Measurements from ENCODE around the gene BBOF1. TPM values are rescaled to one million over a fixed set of nuclear protein-coding genes. Genes with fewer than 3 reads are reported as not detected.
"Not testable (repeated sequence)": the region's sequence is repeated elsewhere in the genome, so short reads cannot be mapped to it uniquely, and the experiment has no call there.

The BBOF1 gene
- total RNA-seq, 2 donors from 2014 or later: 3.3 to 5.7 TPM

DNA sequence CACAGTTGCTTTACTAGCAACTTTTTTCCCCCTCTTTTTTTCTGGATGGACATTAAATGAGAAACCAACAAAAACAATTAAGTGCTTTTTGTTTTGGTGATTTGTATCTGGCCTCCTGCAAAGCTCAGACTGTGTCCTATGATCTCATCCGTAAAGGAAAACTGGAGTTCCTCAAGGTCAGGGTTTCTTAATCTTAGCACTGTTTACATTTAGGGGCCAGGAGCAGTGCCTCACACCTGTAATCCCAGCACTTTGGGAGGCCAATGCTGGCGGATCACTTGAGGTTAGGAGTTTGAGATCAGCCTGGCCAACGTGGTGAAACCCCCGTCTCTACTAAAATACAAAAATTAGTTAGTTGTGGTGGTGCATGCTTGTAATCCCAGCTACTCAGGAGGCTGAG lies 28.1 kb upstream of the BBOF1 start:
- no peak for DNase-seq (ENCODE audit: low spot score)
- TF ChIP-seq, protein P1, sequence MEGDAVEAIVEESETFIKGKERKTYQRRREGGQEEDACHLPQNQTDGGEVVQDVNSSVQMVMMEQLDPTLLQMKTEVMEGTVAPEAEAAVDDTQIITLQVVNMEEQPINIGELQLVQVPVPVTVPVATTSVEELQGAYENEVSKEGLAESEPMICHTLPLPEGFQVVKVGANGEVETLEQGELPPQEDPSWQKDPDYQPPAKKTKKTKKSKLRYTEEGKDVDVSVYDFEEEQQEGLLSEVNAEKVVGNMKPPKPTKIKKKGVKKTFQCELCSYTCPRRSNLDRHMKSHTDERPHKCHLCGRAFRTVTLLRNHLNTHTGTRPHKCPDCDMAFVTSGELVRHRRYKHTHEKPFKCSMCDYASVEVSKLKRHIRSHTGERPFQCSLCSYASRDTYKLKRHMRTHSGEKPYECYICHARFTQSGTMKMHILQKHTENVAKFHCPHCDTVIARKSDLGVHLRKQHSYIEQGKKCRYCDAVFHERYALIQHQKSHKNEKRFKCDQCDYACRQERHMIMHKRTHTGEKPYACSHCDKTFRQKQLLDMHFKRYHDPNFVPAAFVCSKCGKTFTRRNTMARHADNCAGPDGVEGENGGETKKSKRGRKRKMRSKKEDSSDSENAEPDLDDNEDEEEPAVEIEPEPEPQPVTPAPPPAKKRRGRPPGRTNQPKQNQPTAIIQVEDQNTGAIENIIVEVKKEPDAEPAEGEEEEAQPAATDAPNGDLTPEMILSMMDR (IDR thresholded peaks at IDR 0.05): no peak
- Histone ChIP-seq H3K4me1 (no peaks in the 10 kb centered on the region), H3K27me3 (no peaks in the 10 kb centered on the region), H3K36me3 (no peaks in the 10 kb centered on the region), H3K9me3 (no peaks in the 10 kb centered on the region), H3K4me3 (no peak overlapping the region), H3K27ac (no peak overlapping the region)

DNA sequence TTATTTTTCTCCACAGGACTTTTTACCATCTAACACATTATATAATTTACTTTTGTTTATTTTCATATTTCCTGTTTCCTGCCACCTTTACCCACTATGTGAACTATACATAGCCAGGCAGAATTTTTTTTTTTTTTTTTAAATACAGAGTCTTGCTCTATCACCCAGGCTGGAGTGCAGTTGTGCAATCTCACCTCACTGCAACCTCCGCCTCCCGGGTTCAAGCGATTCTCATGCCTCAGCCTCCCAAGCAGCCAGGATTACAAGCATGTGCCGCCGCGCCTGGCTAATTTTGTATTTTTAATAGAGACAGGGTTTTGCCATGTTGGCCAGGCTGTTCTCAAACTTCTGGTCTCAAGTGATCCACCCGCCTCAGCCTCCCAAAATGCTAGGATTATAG lies 24.2 kb upstream of the BBOF1 start:
- not testable (repeated sequence) for DNase-seq (ENCODE audit: low spot score); H3K27me3 ChIP-seq; H3K9me3 ChIP-seq; H3K4me1 ChIP-seq; H3K4me3 ChIP-seq; H3K27ac ChIP-seq; H3K36me3 ChIP-seq

DNA sequence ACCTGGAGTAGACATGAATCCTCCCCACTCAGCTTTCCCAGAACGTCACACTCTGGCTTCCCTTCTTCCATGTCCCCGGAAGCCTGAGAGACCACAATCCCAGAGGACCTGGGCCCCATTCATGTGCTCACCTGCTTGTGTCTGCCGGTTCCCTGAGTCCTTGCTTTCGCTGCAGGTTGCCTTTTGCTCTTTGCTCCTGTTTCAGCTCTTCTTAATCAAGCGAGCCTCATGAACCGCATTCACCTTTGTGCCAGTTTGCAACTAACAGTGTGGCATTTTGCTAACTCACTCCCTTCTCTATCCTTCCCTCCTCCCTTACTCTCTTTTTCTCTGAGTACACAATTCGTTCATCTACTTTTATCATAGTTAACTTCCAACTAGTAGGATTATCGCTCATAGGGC lies 23.2 kb upstream of the BBOF1 start:
- H3K36me3 ChIP-seq: no peaks in the 10 kb centered on the region
- H3K9me3 ChIP-seq: no peaks in the 10 kb centered on the region
- no peaks in the 10 kb centered on the region for H3K4me1 ChIP-seq
- no peak for DNase-seq (ENCODE audit: low spot score)
- no peaks in the 10 kb centered on the region for H3K27me3 ChIP-seq
- H3K27ac ChIP-seq: no peak overlapping the region
- no peak overlapping the region for H3K4me3 ChIP-seq
- TF ChIP-seq, protein P1 (IDR thresholded peaks at IDR 0.05): no peak

DNA sequence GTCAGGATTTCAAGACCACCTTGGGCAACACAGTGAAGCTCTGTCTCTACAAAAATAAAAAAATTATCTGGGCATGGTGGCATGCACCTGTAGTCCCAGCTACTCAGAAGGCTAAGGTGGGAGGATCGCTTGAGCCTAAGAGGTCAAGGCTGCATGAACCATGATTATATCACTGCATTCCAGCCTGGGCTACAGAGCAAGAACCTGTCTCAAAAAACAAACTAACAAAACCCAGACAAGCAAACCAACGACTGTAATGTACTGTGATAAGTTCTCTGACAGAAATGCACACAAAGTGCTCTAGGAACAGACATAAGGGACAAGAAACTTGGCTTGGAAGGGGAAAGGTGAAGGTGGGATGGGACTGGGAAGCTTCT lies 22.4 kb upstream of the BBOF1 start:
- no peaks in the 10 kb centered on the region for H3K4me1 ChIP-seq
- no peak overlapping the region for H3K4me3 ChIP-seq
- no peak for DNase-seq (ENCODE audit: low spot score)
- TF ChIP-seq, protein P1 (IDR thresholded peaks at IDR 0.05): no peak
- H3K27ac ChIP-seq: no peak overlapping the region
- H3K36me3 ChIP-seq: no peaks in the 10 kb centered on the region
- no peaks in the 10 kb centered on the region for H3K9me3 ChIP-seq
- no peaks in the 10 kb centered on the region for H3K27me3 ChIP-seq

DNA sequence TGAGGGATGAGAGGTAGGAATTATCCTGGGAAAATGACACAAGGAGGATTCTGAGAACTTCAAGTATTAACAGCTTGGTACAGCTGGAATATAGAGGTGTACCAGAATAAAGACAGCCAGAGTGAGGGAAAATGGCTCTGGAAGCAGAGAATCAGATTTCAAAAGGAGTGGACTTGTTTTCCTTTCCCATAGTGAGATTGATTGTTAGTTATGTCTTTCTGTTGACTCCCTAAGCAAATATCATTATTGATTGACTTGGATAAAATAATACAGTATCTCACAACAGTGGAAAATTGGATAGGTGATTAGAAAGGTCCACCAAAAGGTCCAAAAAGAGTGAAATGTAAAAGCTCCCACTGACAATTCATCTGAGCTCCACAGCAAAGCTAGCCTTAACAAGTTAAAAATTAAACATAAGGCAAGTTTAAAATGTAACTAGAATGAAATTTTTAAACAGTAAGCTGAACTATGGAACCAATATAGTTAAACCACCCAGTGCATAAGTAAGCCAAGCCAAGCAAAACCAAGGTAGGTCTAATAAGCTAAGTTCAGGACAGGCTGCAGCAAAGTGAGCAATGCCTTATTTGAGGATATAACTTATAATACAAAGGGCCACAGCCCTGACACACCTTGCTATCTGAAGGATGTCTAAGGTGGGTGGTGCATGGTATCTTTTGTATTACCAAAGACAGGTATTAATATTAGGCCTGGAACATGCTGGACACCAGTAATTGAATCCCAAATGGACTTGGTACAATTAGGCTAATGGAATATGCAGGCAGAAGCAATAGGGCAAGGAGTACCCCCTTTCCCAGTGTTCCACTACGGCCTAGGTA lies 21.8 kb upstream of the BBOF1 start:
- DNase-seq (ENCODE audit: low spot score): no peak
- H3K4me3 ChIP-seq: no peak overlapping the region
- TF ChIP-seq, protein P1 (IDR thresholded peaks at IDR 0.05): no peak
- no peak overlapping the region for H3K27ac ChIP-seq
- no peaks in the 10 kb centered on the region for H3K36me3 ChIP-seq
- no peaks in the 10 kb centered on the region for H3K9me3 ChIP-seq
- H3K27me3 ChIP-seq: no peaks in the 10 kb centered on the region
- no peaks in the 10 kb centered on the region for H3K4me1 ChIP-seq

DNA sequence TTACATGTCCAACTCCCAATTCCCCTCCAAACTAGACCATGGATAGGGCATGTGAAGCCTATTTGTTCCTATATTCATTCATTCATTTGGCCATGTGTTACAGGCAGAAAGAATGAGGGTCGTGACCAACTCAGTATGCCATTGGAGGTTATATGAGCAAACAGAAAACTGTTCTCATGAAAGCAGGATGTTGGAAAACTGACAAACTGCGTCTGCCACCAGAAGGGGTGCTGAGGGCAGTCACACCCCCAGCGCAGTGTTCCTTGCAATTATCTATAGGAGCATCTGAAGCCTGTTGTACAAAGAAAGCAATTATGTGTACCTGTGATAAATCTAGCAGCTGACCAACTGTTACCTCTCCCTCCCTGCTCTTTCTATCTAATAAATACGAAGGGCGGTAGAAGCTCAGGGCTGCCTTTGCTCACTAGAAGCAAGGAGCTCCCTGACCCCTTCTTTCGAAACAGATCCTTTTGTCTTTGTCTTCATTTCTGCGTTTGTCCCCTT lies 21.2 kb upstream of the BBOF1 start:
- no peaks in the 10 kb centered on the region for H3K9me3 ChIP-seq
- H3K36me3 ChIP-seq: no peaks in the 10 kb centered on the region
- no peaks in the 10 kb centered on the region for H3K27me3 ChIP-seq
- H3K27ac ChIP-seq: no peak overlapping the region
- TF ChIP-seq, protein P1 (IDR thresholded peaks at IDR 0.05): no peak
- no peaks in the 10 kb centered on the region for H3K4me1 ChIP-seq
- no peak overlapping the region for H3K4me3 ChIP-seq
- no peak for DNase-seq (ENCODE audit: low spot score)
